Glomerular visceral epithelial cell (primary cell): ENCODE data around the gene TST.
"Not testable (repeated sequence)": the region's sequence is repeated elsewhere in the genome, so short reads cannot be mapped to it uniquely, and the experiment has no call there.

Source experiments
- DNase-seq: peaks from one replicate; pipeline ENCODE4 v3.0.0-alpha.2; 2016; ENCODE audit errors: extremely low spot score

The TST gene

DNA sequence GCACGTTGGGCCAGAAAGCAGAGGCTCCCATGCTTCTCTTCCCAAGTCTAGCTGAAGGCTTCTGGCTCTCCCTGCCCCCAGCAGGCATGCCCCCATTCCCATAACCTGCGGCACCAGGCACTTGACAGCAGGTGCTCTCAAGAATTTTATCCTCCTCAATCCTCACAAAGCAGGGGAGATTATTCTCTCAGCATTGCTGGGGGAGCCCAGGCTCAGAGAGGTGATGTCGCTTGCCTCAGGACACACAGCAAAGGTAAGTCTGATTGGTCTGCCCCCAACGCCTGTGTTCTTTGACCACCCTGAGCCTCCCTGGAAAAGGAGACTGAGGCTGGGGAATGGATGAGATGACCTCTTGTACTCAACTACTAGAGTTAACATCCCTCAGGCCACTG, 4.8 kb downstream of the TST start:
- DNase-seq, result no peak

DNA sequence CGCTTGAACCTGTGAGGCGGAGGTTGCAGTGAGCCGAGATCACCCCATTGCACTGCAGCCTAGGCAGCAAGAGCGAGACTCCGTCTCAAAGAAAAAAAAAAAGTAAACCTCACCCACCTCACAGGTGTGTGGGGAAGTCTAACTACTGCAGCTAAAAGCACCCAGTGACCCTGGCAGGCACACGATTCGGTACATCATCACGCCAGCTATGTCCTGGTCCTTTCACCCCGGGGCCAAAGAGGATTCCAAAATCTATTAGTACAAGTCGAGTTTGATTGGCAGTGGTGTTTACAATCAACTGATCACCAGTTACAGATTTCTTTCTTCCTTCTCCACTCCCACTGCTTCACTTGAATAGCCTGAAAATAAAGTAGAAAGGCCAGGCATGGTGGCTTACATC, 6.3 kb downstream of the TST start:
- DNase-seq, result no peak

DNA sequence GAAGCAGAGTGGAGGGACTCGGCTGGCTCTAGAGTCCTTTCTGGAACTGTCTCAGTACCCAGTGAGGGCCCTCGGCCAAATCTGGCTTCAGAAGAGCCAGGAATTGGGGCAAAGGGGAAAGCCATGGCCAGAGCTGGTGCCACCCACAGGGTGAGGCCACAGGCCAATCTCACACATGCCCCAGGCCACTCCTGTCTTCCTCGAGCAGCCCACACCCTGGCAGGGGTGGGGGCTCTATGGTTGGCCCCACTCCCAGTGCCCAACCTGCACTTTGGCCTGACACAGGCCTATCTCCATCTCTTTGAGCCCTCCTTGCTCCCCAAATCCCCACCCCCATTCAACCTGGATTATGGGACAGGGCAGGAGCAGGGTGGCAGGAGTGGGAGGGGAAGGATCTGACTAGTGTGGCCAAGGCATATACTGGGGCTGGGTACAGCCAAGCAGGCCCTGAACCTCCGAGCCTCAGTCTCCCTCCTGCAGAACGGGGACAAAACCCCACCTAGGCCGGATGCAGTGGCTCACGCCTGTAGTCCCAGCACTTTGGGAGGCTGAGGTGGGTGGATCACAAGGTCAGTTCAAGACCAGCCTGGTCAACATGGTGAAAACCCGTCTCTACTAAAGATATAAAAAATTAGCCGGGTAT, 6.9 kb downstream of the TST start:
- no peak for DNase-seq

DNA sequence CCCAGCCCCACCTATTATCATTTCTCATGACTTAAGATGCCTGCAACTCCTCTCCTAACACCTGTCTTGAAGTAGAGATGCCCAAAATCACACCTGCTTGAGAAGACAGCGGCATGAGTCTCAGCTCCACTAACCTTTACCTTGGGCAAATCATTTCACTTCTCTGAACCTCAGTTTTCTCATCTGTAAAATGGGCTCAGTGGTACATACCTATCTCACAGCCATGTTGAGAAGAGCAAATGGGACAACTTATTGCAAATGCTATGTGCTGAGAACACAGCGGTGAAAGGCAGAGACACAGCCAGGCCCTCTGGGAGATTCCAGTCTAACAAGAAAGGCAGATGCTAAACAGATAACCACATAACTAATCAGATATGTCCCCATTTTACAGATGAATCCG, 7.8 kb downstream of the TST start:
- DNase-seq, result no peak

DNA sequence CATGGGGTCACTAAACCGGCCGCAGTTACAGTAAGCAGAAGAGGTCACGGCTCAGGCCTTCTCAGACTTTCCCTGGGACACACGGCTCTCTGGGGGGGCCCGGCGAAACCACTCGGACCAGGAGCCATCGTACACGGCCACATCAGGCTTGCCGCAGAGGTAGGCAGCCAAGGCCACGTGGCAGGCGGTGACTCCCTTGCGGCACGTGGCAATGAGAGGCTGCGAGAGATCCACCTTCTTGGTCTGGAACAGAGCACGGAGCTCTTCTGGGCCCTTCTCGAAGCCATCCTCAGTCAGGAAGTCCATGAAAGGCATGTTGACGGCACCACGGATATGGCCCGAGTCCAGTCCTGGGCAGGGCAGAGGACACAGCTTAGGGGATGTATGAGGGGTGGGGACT, 8.3 kb downstream of the TST start:
- DNase-seq, result no peak

DNA sequence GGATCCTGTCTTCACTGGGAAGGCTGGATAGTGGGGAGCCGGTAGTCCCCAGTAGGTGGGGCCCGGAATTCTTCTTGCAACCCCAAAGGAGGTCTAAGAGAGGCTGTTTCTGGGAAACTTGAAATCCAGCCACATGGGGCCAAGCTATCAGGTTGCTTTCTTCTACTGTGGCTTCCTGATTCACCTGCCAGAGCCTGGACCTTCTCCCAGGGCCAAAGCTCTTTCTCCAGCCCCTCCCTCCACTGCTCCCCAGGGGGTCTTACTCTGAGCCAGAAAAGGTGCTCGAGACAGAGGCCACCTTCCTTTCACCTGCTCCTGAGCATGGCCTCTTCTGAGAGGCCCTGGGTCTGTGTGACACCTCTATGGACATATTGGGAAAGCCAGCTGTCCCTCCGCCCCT, 9.1 kb downstream of the TST start:
- DNase-seq, result no peak

DNA sequence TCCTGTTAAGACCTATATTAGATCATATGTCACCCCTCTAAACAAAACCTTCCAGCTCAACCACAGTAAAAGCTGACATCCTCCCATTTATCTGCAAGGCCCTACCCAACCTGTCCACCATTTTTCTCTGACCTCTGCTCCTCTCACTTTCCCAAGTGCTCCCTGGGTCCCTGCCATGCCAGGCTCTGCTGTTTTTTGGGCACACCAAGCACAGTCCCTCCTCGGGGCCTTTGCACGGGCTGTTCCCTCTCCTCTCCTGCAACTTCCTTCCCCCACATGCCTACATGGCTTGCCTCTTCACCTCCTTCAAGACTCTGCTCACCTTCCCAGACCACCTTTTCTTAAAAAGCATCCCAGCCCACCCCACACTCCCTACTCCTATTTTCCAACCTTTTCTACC, 9.8 kb downstream of the TST start:
- no peak for DNase-seq

DNA sequence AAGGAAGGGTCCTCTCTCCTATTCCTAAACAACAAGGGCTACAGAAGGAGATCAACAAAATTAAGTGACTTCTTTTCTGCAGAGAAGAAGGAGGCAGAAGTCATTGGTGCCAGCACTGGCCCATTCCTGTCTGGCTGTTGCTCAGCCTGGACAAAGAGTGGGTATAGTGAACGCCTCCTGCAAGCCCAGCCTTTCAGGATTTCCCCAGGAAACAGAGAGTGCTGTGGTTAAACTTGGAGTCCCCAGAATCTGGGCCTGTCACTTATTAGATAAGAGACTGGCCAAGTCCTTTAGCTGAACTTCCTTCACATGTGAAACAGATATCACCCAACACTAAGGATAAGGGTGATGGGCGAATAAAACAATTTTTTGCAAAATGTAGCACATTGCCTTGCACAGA, 10.9 kb downstream of the TST start:
- DNase-seq, result no peak

DNA sequence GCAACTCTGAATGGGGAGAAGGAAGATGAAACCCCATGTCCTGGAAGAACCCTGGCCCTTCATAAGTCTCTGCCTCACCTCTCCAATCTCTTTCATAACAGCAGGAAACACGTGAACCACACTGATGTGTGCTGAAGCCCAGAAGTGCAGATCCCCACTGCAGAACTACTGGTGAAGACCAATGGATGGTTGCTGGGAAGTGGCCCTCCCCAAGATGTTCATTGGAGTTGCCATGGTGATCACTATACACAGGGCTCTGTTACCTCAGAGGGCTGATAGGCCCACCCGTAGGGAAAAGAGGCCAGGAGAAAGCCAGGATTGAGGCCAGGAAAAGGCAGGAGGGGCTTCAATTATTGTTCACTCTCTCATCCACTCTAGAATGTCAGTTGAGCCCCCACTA, 11.6 kb downstream of the TST start:
- DNase-seq, result no peak

DNA sequence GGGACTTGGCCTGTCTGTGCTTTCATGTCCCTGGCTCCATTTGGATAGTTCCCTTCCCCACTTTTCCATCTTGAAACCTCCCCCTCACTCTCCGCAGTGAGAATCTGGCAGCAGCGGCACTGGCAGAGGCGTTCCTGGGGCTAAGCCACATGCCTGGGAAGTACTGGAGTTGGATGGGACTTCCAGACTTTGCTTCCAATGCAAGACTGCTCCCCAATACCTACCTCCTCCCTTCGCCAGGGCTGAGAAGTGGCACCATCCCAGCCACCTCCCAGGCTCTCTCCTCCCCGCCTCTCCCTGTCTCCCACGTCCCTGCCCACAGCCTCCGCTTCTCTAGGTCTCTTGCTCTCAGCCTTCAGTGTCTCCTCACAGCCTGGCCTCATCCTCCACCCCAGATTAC, 16.6 kb downstream of the TST start:
- no peak for DNase-seq

DNA sequence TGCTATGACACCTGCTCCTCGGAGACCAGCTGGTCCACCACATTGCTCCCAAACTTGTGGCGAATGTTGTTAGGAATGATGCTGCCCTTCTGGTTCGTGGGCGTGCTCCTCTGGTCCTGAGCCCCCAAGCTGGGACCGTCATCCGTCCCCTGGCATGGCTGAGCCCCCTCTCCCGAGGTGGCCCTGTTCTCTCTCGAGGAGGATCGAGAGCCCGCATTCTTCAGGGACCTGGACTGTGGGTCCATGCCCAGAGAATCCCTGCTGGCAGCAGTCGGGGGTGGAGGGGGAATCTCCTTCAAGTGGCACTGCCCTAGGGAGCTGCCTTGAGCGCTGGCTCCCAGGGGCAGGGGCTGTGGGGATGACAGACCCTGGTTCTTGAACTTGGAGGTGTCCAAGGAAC, 17.4 kb downstream of the TST start:
- DNase-seq, result no peak

DNA sequence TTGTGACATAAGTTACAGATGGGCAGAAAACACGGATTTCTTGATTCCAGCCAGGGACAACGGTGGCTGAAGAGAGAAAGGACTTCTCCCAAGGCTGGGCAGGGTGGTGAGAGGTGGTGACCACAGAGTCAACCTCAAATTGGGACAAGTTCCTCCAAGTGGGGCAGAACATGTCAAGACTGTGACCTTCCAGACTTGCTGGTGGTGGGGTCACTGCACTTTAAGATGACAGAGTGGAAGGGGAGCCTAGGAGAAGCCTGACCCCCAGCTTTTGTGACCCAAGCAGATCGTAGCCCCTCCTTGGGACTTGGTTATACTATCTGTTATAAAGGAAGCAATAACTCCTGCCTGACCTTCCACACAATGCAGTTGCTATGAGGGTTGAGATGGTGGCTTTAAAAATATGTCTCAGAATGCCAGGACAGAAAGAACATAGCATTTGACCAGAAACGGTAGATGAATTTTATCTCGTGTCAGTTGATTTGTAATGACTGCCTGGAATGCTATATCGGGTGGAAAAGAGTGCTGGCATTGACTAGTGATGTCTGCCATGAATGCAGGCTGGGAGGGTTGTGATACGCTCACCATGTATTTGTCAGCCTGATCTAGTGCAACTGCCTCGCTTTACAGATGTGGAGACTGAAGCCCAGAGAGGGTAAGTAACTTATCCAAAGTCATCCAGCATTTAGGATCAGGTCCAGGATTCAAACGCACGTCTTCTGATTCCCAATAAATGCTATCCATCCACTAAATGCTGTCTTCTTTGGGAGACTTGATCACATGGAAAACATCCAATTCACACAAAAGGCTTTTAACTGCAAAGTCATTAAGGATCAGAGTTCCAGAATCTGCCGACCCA, 18.3 kb downstream of the TST start:
- no peak for DNase-seq

DNA sequence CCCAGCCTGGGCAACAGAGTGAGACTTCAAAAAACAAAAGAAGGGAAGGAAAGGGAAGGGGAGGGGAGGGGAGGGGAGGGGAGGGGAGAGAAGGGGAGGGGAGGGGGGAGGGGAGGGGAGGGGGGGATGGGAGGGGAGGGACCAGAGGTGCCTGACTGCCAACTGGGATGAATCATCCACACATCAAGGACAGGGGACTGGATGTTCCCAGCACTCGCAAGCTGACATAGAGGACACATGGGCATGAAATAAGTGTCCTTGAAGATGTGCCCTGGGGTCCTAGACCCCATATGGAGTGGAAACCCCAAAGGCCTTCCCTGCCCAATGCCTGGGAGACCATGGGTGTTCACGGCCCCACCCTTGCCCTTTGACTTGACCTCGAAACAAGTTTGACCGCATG, 19.8 kb downstream of the TST start:
- DNase-seq, result no peak

DNA sequence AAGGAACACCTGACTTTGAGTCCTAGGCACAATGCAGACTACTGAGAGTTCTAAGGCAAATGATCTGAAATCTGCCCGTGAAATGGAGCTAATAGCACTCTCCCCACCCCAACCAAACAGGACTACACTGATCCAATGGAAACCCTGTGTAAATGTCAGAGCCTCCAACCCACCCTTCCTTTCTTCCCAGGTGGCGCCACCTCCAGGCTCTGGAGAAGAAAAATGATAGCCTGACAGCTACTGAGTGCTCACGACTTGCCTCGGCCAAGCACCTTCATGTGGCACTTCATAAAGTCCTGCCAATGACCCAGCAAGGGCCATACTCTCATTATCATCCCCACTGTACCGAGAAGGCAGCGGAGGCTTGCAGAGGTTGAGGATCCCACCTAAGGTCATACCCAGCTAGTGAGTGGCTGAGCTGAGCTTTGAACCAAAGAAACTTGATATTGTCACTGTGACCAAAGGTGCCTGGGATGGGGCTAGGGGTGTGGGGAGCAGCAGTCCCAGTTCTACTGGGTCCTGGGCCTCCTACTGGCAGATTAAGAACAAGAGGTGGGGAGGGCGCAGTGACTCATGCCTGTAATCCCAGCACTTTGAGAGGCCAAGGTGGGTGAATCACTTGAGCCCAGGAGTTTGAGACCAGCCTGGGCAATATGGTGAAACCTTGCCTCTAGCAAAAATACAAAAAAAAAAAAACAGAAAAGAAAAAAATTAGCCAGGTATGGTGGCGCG, 20.5 kb downstream of the TST start:
- no peak for DNase-seq

DNA sequence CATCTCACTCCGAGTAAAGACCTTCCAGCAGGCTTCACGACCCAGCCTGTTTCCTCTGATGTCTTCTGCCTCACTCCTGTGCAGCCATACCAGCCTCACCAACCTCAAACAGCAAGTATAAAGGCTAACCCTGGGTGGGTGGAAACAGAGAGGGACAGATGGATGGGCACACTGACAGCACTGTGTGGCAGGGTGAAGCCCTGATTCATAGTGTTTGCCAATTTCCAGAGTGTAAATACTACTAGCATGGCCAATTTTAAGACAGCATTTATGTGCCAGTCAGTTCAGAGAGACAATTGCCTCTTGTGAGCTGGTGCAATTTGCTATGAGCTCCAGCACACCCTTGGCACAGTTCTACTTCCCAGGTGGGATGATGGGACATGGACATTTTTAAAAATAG, 21.5 kb downstream of the TST start:
- no peak for DNase-seq

DNA sequence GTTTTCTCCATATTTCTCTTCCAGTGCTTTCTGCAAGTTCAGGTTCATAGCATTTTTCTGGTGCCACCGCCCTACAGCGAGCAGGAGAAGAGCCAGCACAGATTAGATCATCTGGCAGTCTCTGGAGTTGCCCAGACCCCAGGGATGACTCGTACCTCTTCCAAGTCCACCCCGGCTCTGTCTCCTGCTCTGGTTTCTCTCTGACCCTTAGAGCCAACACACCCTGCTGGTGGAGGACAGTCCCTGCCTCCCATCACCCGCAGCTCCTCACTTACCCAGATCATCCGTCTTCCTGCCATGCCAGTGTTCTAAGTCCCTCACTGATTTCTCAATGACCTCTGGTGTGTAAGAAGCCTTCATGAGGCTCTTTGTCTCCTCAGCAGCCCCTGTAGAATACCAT, 28.0 kb downstream of the TST start:
- no peak for DNase-seq

DNA sequence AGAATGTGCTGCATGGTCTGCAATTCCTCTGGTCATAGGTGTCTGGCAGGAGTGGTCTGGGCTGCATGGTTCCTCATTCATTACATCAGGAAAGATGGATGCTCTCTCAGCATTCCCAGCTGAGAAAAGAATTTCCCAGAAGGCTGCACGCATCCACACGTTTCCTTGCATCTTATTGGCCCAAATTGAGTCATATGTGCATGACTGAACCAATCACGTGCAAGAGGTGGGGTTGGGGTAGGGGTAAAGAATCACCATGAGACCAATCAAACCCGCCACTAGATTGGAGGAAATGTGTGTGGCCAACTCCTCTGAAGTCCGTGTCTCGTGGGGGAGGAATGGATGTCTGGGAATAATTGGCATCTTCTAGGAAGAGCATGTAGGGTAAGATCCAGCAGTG, 28.8 kb downstream of the TST start:
- no peak for DNase-seq

DNA sequence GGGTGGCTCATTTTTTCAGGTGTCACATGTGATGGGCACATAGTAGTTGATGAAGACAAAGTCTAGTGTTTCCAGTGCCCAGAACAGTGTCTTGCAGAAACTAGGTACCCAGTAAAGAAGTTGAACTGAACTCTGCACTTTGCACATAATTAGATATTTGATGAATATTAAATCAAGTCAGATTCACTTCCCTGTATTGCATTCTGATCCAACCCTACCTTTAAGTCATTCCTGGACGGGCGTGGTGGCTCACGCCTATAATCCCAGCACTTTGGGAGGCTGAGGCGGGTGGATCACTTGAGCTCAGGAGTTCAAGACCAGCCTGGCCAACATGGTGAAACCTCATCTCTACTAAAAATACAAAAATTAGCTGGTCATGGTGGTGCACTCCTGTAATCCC, 30.2 kb downstream of the TST start:
- not testable (repeated sequence) for DNase-seq

DNA sequence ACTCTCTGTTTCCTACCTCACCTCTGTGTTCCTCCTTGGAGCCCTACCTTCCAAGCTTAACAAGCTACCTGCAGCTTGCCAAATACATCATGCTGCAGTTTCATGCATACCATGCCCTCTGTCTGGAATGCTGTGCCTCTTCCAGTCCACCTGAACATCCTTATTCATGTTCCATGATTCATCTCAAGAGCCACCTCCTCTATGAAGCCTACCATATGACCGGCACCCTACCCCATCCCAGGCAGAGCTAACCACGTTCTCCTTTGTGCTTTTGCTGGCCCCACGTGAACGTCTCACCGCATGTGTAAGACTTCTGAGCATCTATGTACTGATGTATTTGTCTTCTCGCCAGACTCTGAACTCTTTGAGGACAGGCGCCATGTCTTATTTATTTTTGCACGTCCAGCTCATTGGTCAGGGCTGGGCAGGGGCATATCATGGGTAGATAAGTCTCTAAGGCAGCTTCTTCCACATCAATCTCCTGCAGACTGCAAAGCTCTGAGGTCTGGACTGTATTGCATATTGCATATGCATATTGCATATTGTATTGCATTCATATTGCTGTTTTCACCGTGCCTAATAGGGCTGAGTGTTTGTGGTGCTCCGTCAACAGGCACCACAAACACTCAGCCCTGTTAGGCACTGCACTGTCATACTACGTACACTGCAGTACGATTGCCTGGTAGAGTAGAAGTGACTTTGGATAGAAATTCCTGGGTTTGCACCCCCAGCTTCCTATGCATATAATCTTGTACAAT, 31.0 kb downstream of the TST start:
- no peak for DNase-seq

DNA sequence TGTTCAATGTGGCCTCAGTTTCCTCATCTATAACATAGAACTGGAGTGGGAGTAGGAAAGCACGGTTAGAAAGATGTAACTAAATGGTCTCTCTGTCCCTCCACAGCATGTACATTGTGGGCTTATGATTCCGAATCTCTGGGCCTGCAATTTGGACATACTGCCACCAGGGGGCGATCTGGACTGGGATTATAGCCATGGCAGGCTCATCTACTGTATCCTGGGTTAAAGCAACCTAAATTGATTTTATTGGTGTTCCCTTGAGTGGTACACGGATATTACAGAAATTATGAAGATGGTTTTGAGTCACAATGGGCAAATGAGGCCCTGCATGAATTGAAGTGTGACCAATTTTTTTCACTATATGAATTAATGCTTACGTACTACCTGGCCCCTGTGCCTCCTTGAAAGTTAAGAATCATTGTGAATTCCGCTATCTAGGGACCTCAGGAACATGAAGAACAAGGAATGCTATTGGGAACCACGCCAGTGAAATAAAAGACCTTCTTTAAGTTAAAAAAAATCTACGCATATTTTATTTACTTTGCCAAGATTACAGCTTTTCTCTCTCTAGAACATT, 32.9 kb downstream of the TST start:
- DNase-seq, result no peak

DNA sequence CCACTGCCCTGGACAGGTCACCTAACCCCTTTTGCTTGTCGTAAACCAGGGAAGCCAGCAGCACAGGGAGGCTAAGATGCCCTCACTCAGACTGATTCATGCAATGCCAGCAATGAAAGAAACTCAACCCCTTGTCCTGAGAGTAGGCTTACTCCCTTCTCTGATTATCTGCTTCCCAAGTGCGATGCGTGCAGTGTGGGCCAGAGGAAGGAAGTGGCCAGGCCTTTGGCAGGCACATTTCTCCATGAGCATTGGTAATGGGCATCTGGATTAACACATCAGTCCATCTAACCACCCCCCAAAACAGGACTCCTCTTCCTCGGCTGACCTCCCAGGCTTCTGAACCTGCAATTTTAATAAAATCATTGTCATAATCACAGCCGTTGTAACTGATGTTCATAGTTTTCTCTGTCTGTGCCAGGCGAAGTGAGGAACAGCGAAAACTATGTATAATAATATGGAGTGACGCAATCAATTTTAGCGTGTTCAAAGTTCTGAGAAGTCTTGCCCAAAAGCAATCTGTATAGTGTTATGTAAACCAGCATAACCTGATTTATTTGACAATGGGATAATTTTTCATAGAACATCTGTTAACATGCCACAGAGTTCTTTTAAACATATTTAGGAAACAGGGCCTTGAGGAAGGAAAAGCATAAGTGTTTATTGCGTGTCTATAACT, 33.9 kb downstream of the TST start:
- DNase-seq, result no peak
